Stomach (tissue), 9 donors: ENCODE measurements around the gene ZNF823. TPM values are rescaled to one million over a fixed set of nuclear protein-coding genes. Genes with fewer than 3 reads are reported as not detected.

ENCODE experiments used
- DNase-seq, 2 donors: peaks; one replicate each; pipeline versions ENCODE4 v3.0.0 to v3.0.0-alpha.2; 2013 to 2019
- H3K27ac ChIP-seq, 5 donors: fragments of 200-600 bp in 4 of 5; sonication (generic) in 4 of 5; one replicate each; pipeline ENCODE4 v1.5.1; 2013 to 2019; ENCODE audit warnings: mild to moderate bottlenecking in 1 of 5, moderate library complexity in 1 of 5
- H3K27me3 ChIP-seq, 3 donors: fragments of 200-600 bp; sonication (generic); one replicate each; pipeline ENCODE4 v1.5.1; 2017 to 2019; ENCODE audit warnings: mixed run types in 1 of 3
- H3K36me3 ChIP-seq, 4 donors: fragments of 200-600 bp; sonication (generic); 1 replicate in 3 of 4; 2 replicates in 1 of 4; pipeline ENCODE4 v1.5.1; 2016 to 2019
- H3K4me1 ChIP-seq, 4 donors: fragments of 200-600 bp; sonication (generic); one replicate each; pipeline ENCODE4 v1.5.1; 2016 to 2019
- H3K4me3 ChIP-seq, 4 donors: fragments of 200-600 bp; sonication (generic) in 3 of 4; one replicate each; pipeline ENCODE4 v1.5.1; 2016 to 2019; ENCODE audit warnings: mild to moderate bottlenecking in 1 of 4
- H3K9me3 ChIP-seq, 4 donors: fragments of 200-600 bp; sonication (generic); one replicate each; pipeline ENCODE4 v1.5.1; 2016 to 2019
- CTCF ChIP-seq, 7 experiments: fragments of 450-650 bp in 4 of 7; fragments of 200-600 bp in 3 of 7; sonication (generic) in 3 of 7; IDR thresholded peaks; one replicate each; pipeline ENCODE4 v1.5.1; 2016 to 2019; ENCODE audit warnings: antibody characterized with exemption in 7 of 7, control low read depth in 2 of 7, mild to moderate bottlenecking in 1 of 7
- EP300 ChIP-seq: sonication (generic); formaldehyde crosslinking; IDR thresholded peaks from one replicate; pipeline ENCODE4 v1.6.1; 2017; ENCODE audit warnings: antibody characterized with exemption
- POLR2A ChIP-seq, 4 donors: fragments of 450-650 bp; IDR thresholded peaks; one replicate each; pipeline ENCODE4 v1.6.1; 2016; ENCODE audit warnings: antibody characterized with exemption in 4 of 4, control low read depth in 2 of 4, mild to moderate bottlenecking in 1 of 4, moderate library complexity in 1 of 4
- POLR2AphosphoS5 ChIP-seq, 3 donors: sonication (generic); formaldehyde crosslinking; IDR thresholded peaks; one replicate each; pipeline ENCODE4 v1.6.1; 2016; ENCODE audit warnings: antibody characterized with exemption in 3 of 3
- whole genome bisulfite sequencing, 5 donors: extraction: QIAGEN DNeasy Blood & Tissue Kit in 3 of 5; methylation state at CpG; one replicate each; pipeline versions ENCODE4 v1.1.5 to v1.1.7; 2013 to 2018; 5-methylcytosine and 5-hydroxymethylcytosine counted together
- intact Hi-C: fragments of 100-400 bp; cut with DNase I; formaldehyde crosslinking; loops from one replicate; pipeline ENCODE4 v1.15.1; 2023; ENCODE audit warnings: low total_unique reads
- polyA plus RNA-seq, 3 donors: library from polyadenylated mRNA; stranded (reverse); fragments of 200-250 nt; gene quantifications; one replicate each; pipeline ENCODE4 v1.2.3, GENCODE V29; 2013
- total RNA-seq, 5 donors: library from RNA; depleted of rRNA; stranded (reverse); fragments of >200 nt; gene quantifications; one replicate each; pipeline versions ENCODE4 v1.1.0 to v1.2.3, GENCODE V29; 2014 to 2016
- donor health status: healthy with polysubstance abuse.
- donor health status: Bipolar disorder and iron deficiency.
- donor health status: healthy.

ZNF823 gene
- total and polyA plus RNA-seq, 8 donors, result 1.2 to 19.3 (median 4.4) TPM

DNA sequence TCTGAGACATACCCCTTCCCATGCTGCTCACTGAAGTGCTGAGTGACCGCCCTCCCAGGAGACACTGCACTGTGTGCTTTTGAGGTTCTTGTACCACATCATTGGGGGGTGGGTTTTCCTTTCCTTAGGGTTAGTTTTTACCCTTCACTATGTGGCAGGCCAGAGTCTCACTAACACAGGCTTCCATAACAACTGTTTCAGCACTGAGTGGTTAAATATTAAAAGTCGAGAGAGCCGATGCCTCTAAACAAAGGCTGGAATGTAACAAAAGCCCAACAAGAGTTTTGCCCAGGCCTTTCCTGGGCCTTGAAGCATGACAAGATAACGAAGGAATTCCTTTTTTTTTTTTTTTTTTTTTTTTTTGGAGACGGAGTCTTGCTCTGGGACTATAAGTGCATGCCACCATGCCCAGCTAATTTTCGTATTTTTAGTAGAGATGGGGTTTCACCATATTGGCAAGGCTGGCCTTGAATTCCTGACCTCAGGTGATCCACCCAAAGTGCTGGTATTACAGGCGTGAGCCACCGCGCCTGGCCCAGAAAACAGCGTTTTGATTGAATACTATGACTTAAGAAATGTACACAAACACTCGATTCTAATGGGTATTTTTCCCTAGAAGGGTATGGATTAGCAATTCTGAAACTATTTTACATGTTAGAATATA lies 46.5 kb downstream of the ZNF823 start:
- Histone ChIP-seq H3K27ac (no peak overlapping the region), H3K4me1 (peaks cover 4 to 17% (median 14%) of the 10 kb centered on the region in 4 donors), H3K9me3 (peaks cover 0 to 2% (median 0%) of the 10 kb centered on the region in 4 donors), H3K27me3 (no peaks in the 10 kb centered on the region), H3K4me3 (no peak overlapping the region), H3K36me3 (no peaks in the 10 kb centered on the region)
- TF ChIP-seq CTCF (IDR thresholded peaks at IDR 0.05) (no peak), POLR2AphosphoS5 (IDR thresholded peaks at IDR 0.05) (no peak), POLR2A (IDR thresholded peaks at IDR 0.05) (no peak), EP300 (no peak)
- no peak for DNase-seq
- 70 to 87% (median 72%) methylated on average over 11 of the region's 11 CpGs for WGBS, 5 donors
- intact Hi-C loops, result no loop called here

DNA sequence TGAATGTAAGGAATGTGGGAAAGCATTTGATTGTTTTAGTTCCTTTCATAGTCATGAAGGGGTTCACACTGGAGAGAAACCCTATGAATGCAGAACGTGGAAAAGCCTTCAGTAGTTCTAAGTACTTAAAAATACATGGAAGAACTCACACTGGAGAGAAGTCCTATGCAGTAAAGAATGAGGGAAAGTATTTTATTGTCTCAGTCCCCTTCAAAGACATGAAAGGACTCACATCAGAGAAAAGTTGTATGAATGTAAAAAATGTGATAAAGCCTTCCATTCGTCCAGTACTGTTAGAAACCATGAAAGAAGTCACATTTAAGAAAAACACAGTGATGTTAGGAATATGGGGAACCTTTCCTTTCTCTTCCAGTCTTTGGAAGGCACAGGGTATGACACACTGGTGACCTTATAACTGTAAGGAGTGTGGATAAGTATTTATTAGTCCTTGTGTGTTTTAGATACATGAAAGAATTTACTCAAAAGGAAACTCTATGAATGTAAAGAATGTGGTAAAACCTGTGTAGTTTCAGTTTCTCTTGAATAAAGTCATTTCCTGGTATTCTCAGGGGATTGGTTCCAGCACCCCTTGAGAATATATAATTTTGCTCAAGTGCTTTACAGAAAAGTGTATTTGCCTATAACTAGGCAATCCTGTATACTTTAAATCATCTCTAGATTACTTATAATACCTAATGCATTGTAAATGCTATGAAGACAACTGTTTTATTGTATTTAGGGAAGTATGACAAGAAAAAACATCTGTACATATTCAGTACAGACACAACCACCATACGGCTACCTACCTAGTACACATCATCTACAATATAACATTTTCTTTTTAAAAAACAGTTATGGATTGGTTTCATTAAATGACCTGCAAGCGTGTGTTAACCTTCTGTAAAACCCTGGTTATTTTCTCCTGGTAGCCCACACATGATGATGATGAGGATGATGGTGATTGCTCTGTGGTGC lies 52.8 kb downstream of the ZNF823 start:
- TF ChIP-seq POLR2AphosphoS5 (IDR thresholded peaks at IDR 0.05), result no peak
- no peak for TF ChIP-seq CTCF (IDR thresholded peaks at IDR 0.05)
- no peak for TF ChIP-seq POLR2A (IDR thresholded peaks at IDR 0.05)
- no peak for TF ChIP-seq EP300
- H3K27ac ChIP-seq, result no peak overlapping the region
- no peaks in the 10 kb centered on the region for H3K27me3 ChIP-seq
- no peaks in the 10 kb centered on the region for H3K4me1 ChIP-seq
- intact Hi-C loops, result no loop called here
- H3K9me3 ChIP-seq, result peaks cover 0 to 58% (median 42%) of the 10 kb centered on the region in 4 donors
- 87 to 94% (median 88%) methylated on average over 4 of the region's 4 CpGs for WGBS, 5 donors
- DNase-seq, result no peak
- H3K36me3 ChIP-seq, result peaks cover 0 to 17% (median 5%) of the 10 kb centered on the region in 4 donors
- H3K4me3 ChIP-seq, result no peak overlapping the region

DNA sequence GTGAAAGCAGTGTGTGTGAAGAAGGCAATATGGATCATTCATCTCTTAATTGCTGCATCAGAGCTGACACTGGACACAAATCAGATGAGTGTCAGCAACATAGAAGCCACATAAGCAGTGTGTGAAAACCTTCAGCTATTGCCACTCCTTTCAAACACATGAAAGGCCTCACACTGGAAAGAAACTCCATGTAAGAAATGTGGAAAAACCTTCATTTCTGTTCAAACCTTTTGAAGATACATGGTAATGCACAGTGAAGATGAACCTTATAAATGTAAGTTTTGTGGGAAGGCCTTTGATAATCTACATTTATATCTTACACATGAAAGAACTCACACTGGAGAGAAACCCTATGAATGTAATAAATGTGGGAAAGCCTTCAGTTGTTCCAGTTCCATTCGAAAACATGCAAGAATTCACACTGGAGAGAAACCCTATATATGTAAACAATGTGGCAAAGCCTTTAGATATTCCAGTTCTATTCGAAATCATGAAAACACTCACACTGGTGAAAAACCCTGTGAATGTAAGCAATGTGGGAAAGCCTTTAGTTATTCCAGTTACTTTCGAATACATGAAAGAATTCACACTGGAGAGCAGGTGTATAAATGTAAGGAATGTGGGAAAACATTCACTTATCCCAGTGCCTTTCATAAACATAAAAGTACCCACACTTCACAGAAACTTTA lies 53.6 kb downstream of the ZNF823 start:
- 90 to 98% (median 91%) methylated on average over 3 of the region's 3 CpGs for WGBS, 5 donors
- Histone ChIP-seq H3K9me3 (peaks cover 0 to 67% (median 50%) of the 10 kb centered on the region in 4 donors), H3K27ac (no peak overlapping the region), H3K27me3 (no peaks in the 10 kb centered on the region), H3K36me3 (peaks cover 0 to 17% (median 5%) of the 10 kb centered on the region in 4 donors), H3K4me3 (no peak overlapping the region), H3K4me1 (no peaks in the 10 kb centered on the region)
- DNase-seq, result no peak
- TF ChIP-seq POLR2A (IDR thresholded peaks at IDR 0.05) (no peak), POLR2AphosphoS5 (IDR thresholded peaks at IDR 0.05) (no peak), EP300 (no peak), CTCF (IDR thresholded peaks at IDR 0.05) (no peak)
- intact Hi-C loops, result no loop called here

DNA sequence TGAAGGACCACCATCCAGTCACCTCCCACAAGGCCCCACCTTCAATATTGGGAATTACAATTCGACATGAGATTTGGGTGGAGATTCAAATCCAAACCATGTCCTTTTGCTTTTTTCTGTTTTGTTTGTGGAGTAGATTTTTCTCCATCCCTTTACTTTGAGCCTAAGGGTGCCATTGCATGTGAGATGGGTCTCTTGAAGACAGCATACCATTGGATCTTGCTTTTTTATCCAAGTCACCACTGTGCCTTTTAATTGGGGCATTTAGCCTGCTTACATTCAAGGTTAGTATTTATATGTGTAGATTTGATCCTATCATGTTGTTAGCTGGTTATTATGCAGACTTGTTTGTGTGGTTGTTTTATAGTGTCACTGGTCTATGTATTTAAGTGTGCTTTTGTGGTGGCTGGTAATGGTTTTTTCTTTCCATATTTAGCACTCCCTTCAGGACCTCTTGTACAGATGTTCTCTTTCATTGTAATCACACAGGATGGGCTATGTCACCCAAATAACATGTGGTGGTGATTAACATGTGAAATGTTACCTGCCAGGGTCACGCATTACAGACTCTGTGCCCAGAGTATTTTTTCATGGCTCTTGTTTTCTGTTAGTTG lies 58.0 kb downstream of the ZNF823 start:
- H3K9me3 ChIP-seq, result peaks cover 0 to 86% (median 55%) of the 10 kb centered on the region in 4 donors
- H3K4me3 ChIP-seq, result no peak overlapping the region
- no peaks in the 10 kb centered on the region for H3K27me3 ChIP-seq
- no peak overlapping the region for H3K27ac ChIP-seq
- intact Hi-C loops, result no loop called here
- WGBS, 5 donors, result 93 to 100% (median 95%) methylated on average over 2 of the region's 2 CpGs
- DNase-seq, result no peak
- no peaks in the 10 kb centered on the region for H3K4me1 ChIP-seq
- TF ChIP-seq EP300 (no peak), CTCF (IDR thresholded peaks at IDR 0.05) (no peak), POLR2A (IDR thresholded peaks at IDR 0.05) (no peak), POLR2AphosphoS5 (IDR thresholded peaks at IDR 0.05) (no peak)
- peaks cover 0 to 20% (median 5%) of the 10 kb centered on the region in 4 donors for H3K36me3 ChIP-seq
